ENCODE measurements around the gene PHLPP1. TPM values are rescaled to one million over a fixed set of nuclear protein-coding genes. Genes with fewer than 3 reads are reported as not detected.

Gene PHLPP1
- total RNA-seq, 4 donors from 2014 or later, result 28.1 to 56.6 (median 37.1) TPM

- Histone ChIP-seq H3K36me3 (no peaks in the 10 kb centered on the region), H3K27ac (no peak overlapping the region), H3K4me1 (peaks cover 53% of the 10 kb centered on the region), H3K9me3 (no peaks in the 10 kb centered on the region), H3K27me3 (no peaks in the 10 kb centered on the region), H3K4me3 (no peak overlapping the region)
- TF ChIP-seq EP300 (IDR thresholded peaks at IDR 0.05), result no peak
- TF ChIP-seq CTCF (IDR thresholded peaks at IDR 0.05), result no peak
- TF ChIP-seq POLR2AphosphoS5 (IDR thresholded peaks at IDR 0.05), result no peak
- 75% methylated on average over 4 of the region's 4 CpGs for WGBS
- no peak for DNase-seq (ENCODE audit: low spot score in 2 of 2)
Measured at GRCh38 chr18:62784338-62784965, 69.1 kb downstream of the PHLPP1 start.

- DNase-seq (ENCODE audit: low spot score in 2 of 2), result no peak
- H3K27ac ChIP-seq, result no peak overlapping the region
- 76% methylated on average over 3 of the region's 3 CpGs for WGBS
- no peak overlapping the region for H3K4me3 ChIP-seq
- H3K36me3 ChIP-seq, result no peaks in the 10 kb centered on the region
- H3K27me3 ChIP-seq, result no peaks in the 10 kb centered on the region
- no peak for TF ChIP-seq POLR2AphosphoS5 (IDR thresholded peaks at IDR 0.05)
- TF ChIP-seq POLR2A (IDR thresholded peaks at IDR 0.05), result no peak
- TF ChIP-seq EP300 (IDR thresholded peaks at IDR 0.05), result no peak
- no peak for TF ChIP-seq CTCF (IDR thresholded peaks at IDR 0.05)
- peaks cover 53% of the 10 kb centered on the region for H3K4me1 ChIP-seq
- H3K9me3 ChIP-seq, result no peaks in the 10 kb centered on the region
Measured at GRCh38 chr18:62784966-62785413, 69.6 kb downstream of the PHLPP1 start.

GRCh38 chr18:62786689-62787088 lies 71.3 kb downstream of the PHLPP1 start:
- TF ChIP-seq POLR2A (IDR thresholded peaks at IDR 0.05) (no peak), CTCF (IDR thresholded peaks at IDR 0.05) (no peak), POLR2AphosphoS5 (IDR thresholded peaks at IDR 0.05) (no peak), EP300 (IDR thresholded peaks at IDR 0.05) (no peak)
- H3K4me1 ChIP-seq, result peaks cover 56% of the 10 kb centered on the region
- DNase-seq (ENCODE audit: low spot score in 2 of 2), result no peak
- WGBS, result 95% methylated on average over 3 of the region's 3 CpGs
- no peak overlapping the region for H3K4me3 ChIP-seq
- no peaks in the 10 kb centered on the region for H3K36me3 ChIP-seq
- H3K9me3 ChIP-seq, result no peaks in the 10 kb centered on the region
- H3K27me3 ChIP-seq, result no peaks in the 10 kb centered on the region
- no peak overlapping the region for H3K27ac ChIP-seq

- Histone ChIP-seq H3K9me3 (no peaks in the 10 kb centered on the region), H3K27ac (no peak overlapping the region), H3K27me3 (no peaks in the 10 kb centered on the region), H3K36me3 (no peaks in the 10 kb centered on the region), H3K4me3 (no peak overlapping the region), H3K4me1 (peaks cover 50% of the 10 kb centered on the region)
- 83% methylated on average over 3 of the region's 3 CpGs for WGBS
- no peak for TF ChIP-seq CTCF (IDR thresholded peaks at IDR 0.05)
- no peak for TF ChIP-seq POLR2AphosphoS5 (IDR thresholded peaks at IDR 0.05)
- TF ChIP-seq EP300 (IDR thresholded peaks at IDR 0.05), result no peak
- TF ChIP-seq POLR2A (IDR thresholded peaks at IDR 0.05), result no peak
- no peak for DNase-seq (ENCODE audit: low spot score in 2 of 2)
Measured at GRCh38 chr18:62788111-62788510, 72.8 kb downstream of the PHLPP1 start.

GRCh38 chr18:62788876-62789275 lies 73.5 kb downstream of the PHLPP1 start:
- Histone ChIP-seq H3K9me3 (no peaks in the 10 kb centered on the region), H3K36me3 (no peaks in the 10 kb centered on the region), H3K27ac (no peak overlapping the region), H3K4me3 (no peak overlapping the region), H3K4me1 (peaks cover 46% of the 10 kb centered on the region), H3K27me3 (no peaks in the 10 kb centered on the region)
- no peak for TF ChIP-seq POLR2AphosphoS5 (IDR thresholded peaks at IDR 0.05)
- no peak for TF ChIP-seq CTCF (IDR thresholded peaks at IDR 0.05)
- no peak for TF ChIP-seq EP300 (IDR thresholded peaks at IDR 0.05)
- TF ChIP-seq POLR2A (IDR thresholded peaks at IDR 0.05), result no peak
- 63% methylated on average over 3 of the region's 3 CpGs for WGBS
- no peak for DNase-seq (ENCODE audit: low spot score in 2 of 2)

Data from suprapubic skin (tissue), 4 donors.